ENCODE measurements around the gene ACSM5. TPM values are rescaled to one million over a fixed set of nuclear protein-coding genes. Genes with fewer than 3 reads are reported as not detected.

ACSM5 gene
- total RNA-seq, 1 experiment from 2014 or later: not detected

GRCh38 chr16:20399185-20399584, 10.1 kb upstream of the ACSM5 start:
- Histone ChIP-seq H3K4me3 (ENCODE audit: low read depth, low read length, poor library complexity, severe bottlenecking) (no peak overlapping the region), H3K4me1 (ENCODE audit: insufficient read depth, low read length, poor library complexity, severe bottlenecking) (no peaks in the 10 kb centered on the region), H3K27ac (ENCODE audit: low read depth, low read length, poor library complexity, severe bottlenecking) (no peak overlapping the region), H3K9me3 (ENCODE audit: low read depth, low read length, poor library complexity, severe bottlenecking) (no peaks in the 10 kb centered on the region), H3K27me3 (replicated peaks; ENCODE audit: insufficient read depth, low read depth, low read length, poor library complexity) (no peaks in the 10 kb centered on the region), H3K36me3 (ENCODE audit: insufficient read depth, low read length, poor library complexity, severe bottlenecking) (no peaks in the 10 kb centered on the region)
- no peak for TF ChIP-seq CTCF (conservative IDR thresholded peaks at IDR 0.05; ENCODE audit: low read depth, low read length)
- no peak for TF ChIP-seq EZH2 (IDR thresholded peaks at IDR 0.05; ENCODE audit: borderline replicate concordance, low read depth, low read length, poor library complexity, severe bottlenecking)
- no peak for DNase-seq (ENCODE audit: low spot score)
- BruUV-seq (replicated peaks): no TSS peak
- POLR2A ChIA-PET (ENCODE audit: low non-redundant PET): no interaction called here
- intact Hi-C loops (cut with micrococcal nuclease; ENCODE audit: unreplicated experiment): no loop called here
- CTCF ChIA-PET: no interaction called here

GRCh38 chr16:20401066-20401465, 8.3 kb upstream of the ACSM5 start:
- H3K9me3 ChIP-seq (ENCODE audit: low read depth, low read length, poor library complexity, severe bottlenecking): no peaks in the 10 kb centered on the region
- H3K27me3 ChIP-seq (replicated peaks; ENCODE audit: insufficient read depth, low read depth, low read length, poor library complexity): no peaks in the 10 kb centered on the region
- BruUV-seq (replicated peaks): no TSS peak
- ChIA-PET POLR2A (ENCODE audit: low non-redundant PET) (no interaction called here), CTCF (interaction anchor here (1.0 kb wide), 1 partner anchor 15 kb away, joined by 3 read pairs; no protein-coding TSS in a partner anchor)
- no peak for DNase-seq (ENCODE audit: low spot score)
- no peaks in the 10 kb centered on the region for H3K4me1 ChIP-seq (ENCODE audit: insufficient read depth, low read length, poor library complexity, severe bottlenecking)
- H3K36me3 ChIP-seq (ENCODE audit: insufficient read depth, low read length, poor library complexity, severe bottlenecking): no peaks in the 10 kb centered on the region
- H3K27ac ChIP-seq (ENCODE audit: low read depth, low read length, poor library complexity, severe bottlenecking): no peak overlapping the region
- H3K4me3 ChIP-seq (ENCODE audit: low read depth, low read length, poor library complexity, severe bottlenecking): no peak overlapping the region
- TF ChIP-seq CTCF (conservative IDR thresholded peaks at IDR 0.05; ENCODE audit: low read depth, low read length) (no peak), EZH2 (IDR thresholded peaks at IDR 0.05; ENCODE audit: borderline replicate concordance, low read depth, low read length, poor library complexity, severe bottlenecking) (no peak)
- intact Hi-C loops (cut with micrococcal nuclease; ENCODE audit: unreplicated experiment): no loop called here

- no peak for TF ChIP-seq CTCF (conservative IDR thresholded peaks at IDR 0.05; ENCODE audit: low read depth, low read length)
- TF ChIP-seq EZH2 (IDR thresholded peaks at IDR 0.05; ENCODE audit: borderline replicate concordance, low read depth, low read length, poor library complexity, severe bottlenecking): no peak
- no peak for DNase-seq (ENCODE audit: low spot score)
- ChIA-PET CTCF (interaction anchor here (1.0 kb wide), 1 partner anchor 16 kb away, joined by 3 read pairs; no protein-coding TSS in a partner anchor), POLR2A (ENCODE audit: low non-redundant PET) (no interaction called here)
- Histone ChIP-seq H3K36me3 (ENCODE audit: insufficient read depth, low read length, poor library complexity, severe bottlenecking) (no peaks in the 10 kb centered on the region), H3K27me3 (replicated peaks; ENCODE audit: insufficient read depth, low read depth, low read length, poor library complexity) (no peaks in the 10 kb centered on the region), H3K4me1 (ENCODE audit: insufficient read depth, low read length, poor library complexity, severe bottlenecking) (no peaks in the 10 kb centered on the region), H3K9me3 (ENCODE audit: low read depth, low read length, poor library complexity, severe bottlenecking) (no peaks in the 10 kb centered on the region), H3K4me3 (ENCODE audit: low read depth, low read length, poor library complexity, severe bottlenecking) (no peak overlapping the region), H3K27ac (ENCODE audit: low read depth, low read length, poor library complexity, severe bottlenecking) (no peak overlapping the region)
- BruUV-seq (replicated peaks): no TSS peak
- intact Hi-C loops (cut with micrococcal nuclease; ENCODE audit: unreplicated experiment): no loop called here
Measured at GRCh38 chr16:20401475-20402016, 7.8 kb upstream of the ACSM5 start.

Data from A673 (cell line).